ENCODE results near the gene TMA7B.

The TMA7B gene

DNA sequence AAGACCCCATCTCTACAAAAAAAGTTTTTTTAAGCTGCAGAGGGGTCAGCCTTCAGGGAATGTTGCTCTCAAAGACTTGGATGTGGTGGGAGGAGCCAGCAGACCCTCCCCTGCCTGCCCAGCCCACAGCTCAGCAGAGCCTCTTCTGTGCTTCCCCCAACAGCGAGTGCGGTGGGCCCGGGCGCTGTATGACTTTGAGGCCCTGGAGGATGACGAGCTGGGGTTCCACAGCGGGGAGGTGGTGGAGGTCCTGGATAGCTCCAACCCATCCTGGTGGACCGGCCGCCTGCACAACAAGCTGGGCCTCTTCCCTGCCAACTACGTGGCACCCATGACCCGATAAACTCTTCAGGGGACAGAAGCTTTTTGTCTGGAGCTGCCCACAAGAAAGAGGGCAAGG, 10.5 kb downstream of the TMA7B start:
- no peak for ATAC-seq (ENCODE audit: low read depth)
- H3K9me3 Mint-ChIP-seq = no peaks in the 10 kb centered on the region
- H3K4me3 Mint-ChIP-seq = no peak overlapping the region
- no peak for DNase-seq (ENCODE audit: low spot score in 2 of 2)
- H3K27ac Mint-ChIP-seq = no peak overlapping the region
- H3K4me1 Mint-ChIP-seq = no peaks in the 10 kb centered on the region
- H3K27me3 Mint-ChIP-seq = peaks cover 7% of the 10 kb centered on the region
- H3K36me3 Mint-ChIP-seq = peaks cover 28% of the 10 kb centered on the region

DNA sequence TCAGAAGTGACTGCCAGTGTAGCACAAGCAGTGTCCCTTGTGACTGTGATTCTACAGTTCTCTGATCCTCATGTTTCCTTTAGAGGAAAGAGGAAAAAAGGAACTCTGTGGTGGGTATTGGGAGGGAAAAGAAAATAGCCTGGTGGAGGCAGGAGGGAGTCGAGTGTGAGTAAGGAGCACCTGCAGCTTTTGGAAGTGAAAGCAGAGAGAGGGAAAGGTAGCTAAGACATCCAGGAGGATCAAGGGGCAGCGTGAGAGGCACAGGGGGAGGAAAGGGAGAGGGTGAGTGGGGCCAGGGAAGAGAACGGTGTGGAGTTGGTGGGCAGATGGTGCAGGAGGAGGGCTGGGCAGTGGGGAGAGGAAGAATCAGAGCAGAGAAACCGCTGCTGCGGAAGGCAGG, 12.4 kb downstream of the TMA7B start:
- Mint-ChIP-seq H3K36me3 (peaks cover 24% of the 10 kb centered on the region), H3K4me3 (no peak overlapping the region), H3K27me3 (peaks cover 10% of the 10 kb centered on the region), H3K27ac (no peak overlapping the region), H3K4me1 (no peaks in the 10 kb centered on the region), H3K9me3 (no peaks in the 10 kb centered on the region)
- DNase-seq (ENCODE audit: low spot score in 2 of 2) (no peak), ATAC-seq (ENCODE audit: low read depth) (no peak)

DNA sequence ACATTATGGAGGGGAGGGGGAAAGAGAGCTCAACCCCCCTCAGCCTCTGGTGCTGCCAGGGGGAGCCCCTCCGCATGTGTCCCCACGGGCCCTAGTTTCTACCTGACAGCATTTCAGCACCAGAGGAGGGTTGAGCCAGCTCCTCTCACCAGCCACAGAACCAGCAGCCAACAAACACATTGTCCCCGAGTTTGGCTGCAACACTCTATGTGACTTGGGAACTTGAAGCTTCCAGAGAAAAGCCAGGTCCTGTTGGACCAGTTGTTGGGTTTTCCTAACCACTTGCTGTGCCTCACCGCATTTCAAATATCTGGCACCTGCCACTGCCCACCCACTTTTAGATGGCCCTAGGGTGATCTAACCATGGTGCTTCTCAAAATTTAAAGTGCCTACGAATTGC, 13.5 kb downstream of the TMA7B start:
- Mint-ChIP-seq H3K4me3 (no peak overlapping the region), H3K9me3 (no peaks in the 10 kb centered on the region), H3K36me3 (peaks cover 22% of the 10 kb centered on the region), H3K27ac (no peak overlapping the region), H3K27me3 (peaks cover 12% of the 10 kb centered on the region), H3K4me1 (no peaks in the 10 kb centered on the region)
- DNase-seq (ENCODE audit: low spot score in 2 of 2) (no peak), ATAC-seq (ENCODE audit: low read depth) (no peak)

DNA sequence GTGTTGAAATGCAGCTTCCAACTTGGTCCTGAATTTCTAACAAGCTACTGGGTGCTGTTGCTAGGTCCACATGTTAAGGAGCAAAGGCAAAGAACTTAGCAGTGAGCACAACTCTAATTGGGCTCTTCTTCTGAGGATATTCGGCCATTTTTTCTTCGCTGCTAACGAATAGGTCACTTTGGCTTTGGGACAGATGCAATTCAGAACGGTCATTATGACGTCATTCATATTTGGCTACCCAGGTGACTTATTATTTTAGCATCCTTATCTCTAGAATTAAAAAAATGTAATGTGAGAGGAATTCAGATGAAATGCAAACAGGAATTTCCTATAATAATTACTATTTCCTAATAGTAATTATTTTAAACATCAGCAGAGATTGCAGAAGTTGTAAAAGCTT, 13.9 kb downstream of the TMA7B start:
- no peak overlapping the region for H3K4me3 Mint-ChIP-seq
- H3K36me3 Mint-ChIP-seq = peaks cover 19% of the 10 kb centered on the region
- H3K27me3 Mint-ChIP-seq = peaks cover 16% of the 10 kb centered on the region
- DNase-seq (ENCODE audit: low spot score in 2 of 2) = no peak
- no peaks in the 10 kb centered on the region for H3K9me3 Mint-ChIP-seq
- H3K4me1 Mint-ChIP-seq = no peaks in the 10 kb centered on the region
- no peak overlapping the region for H3K27ac Mint-ChIP-seq
- ATAC-seq (ENCODE audit: low read depth) = no peak

DNA sequence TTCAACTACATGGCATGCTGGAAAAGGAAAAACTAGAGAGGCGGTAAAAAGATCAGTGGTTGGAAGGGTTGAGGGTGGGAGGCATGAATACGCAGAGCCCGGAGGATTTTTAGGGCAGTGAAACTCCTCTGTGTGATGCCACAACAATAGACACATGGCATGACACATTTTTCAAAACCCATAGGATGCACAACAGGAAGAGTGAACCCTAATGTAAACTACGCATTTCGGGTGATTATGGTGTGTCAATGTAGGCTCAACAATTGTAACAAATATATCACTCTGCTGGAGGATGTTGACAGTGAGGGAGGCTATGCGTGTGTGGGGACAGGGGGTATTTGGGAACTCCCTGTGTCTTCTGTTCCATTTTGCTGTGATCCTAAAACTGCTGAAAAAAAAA, 18.9 kb downstream of the TMA7B start:
- no peak overlapping the region for H3K4me3 Mint-ChIP-seq
- H3K36me3 Mint-ChIP-seq = peaks cover 4% of the 10 kb centered on the region
- no peaks in the 10 kb centered on the region for H3K9me3 Mint-ChIP-seq
- ATAC-seq (ENCODE audit: low read depth) (no peak), DNase-seq (ENCODE audit: low spot score in 2 of 2) (no peak)
- H3K4me1 Mint-ChIP-seq = no peaks in the 10 kb centered on the region
- H3K27me3 Mint-ChIP-seq = peaks cover 22% of the 10 kb centered on the region
- no peak overlapping the region for H3K27ac Mint-ChIP-seq

DNA sequence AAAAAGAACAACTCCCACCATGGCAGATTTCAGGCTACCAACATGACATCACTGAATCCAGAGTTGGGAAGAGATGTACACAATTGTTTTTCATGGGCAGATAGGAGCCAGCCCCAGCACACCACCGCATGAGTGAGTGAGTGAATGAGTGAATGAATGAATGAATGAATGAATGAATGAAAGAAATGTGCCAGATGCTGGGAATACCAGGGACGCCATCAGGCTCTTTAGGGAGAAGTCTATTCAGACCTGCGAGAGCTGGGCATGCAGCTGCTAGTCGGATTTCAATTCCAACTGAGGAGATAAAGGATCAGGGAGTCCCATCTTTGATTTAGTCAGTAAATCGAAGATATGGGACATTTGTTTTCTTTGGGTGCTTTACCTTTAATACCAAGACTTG, 19.3 kb downstream of the TMA7B start:
- DNase-seq (ENCODE audit: low spot score in 2 of 2) (no peak), ATAC-seq (ENCODE audit: low read depth) (no peak)
- Mint-ChIP-seq H3K4me3 (no peak overlapping the region), H3K4me1 (no peaks in the 10 kb centered on the region), H3K27me3 (peaks cover 22% of the 10 kb centered on the region), H3K36me3 (peaks cover 4% of the 10 kb centered on the region), H3K9me3 (no peaks in the 10 kb centered on the region), H3K27ac (no peak overlapping the region)

DNA sequence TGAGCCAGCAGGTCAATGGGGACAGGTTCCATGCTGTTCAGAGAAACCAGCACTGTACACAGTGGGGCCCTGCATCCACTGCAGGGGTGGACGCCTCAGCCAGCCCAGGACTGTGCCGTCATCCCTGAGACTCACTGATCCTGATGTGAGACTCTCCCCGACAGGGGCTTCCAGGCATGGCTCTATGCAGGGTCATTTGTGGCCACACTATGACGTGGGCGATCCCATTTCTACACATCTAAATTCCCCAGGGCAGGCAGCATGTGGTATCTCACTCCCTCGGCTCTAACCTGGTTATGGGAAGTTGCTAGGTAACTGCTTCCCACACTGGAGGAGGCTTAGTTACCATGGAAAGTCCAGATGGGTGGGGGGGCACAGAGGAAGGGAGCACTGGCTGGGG, 20.4 kb downstream of the TMA7B start:
- ATAC-seq (ENCODE audit: low read depth) (no peak), DNase-seq (ENCODE audit: low spot score in 2 of 2) (no peak)
- H3K27ac Mint-ChIP-seq = no peak overlapping the region
- no peaks in the 10 kb centered on the region for H3K9me3 Mint-ChIP-seq
- H3K4me3 Mint-ChIP-seq = no peak overlapping the region
- peaks cover 3% of the 10 kb centered on the region for H3K36me3 Mint-ChIP-seq
- no peaks in the 10 kb centered on the region for H3K4me1 Mint-ChIP-seq
- H3K27me3 Mint-ChIP-seq = peaks cover 27% of the 10 kb centered on the region

DNA sequence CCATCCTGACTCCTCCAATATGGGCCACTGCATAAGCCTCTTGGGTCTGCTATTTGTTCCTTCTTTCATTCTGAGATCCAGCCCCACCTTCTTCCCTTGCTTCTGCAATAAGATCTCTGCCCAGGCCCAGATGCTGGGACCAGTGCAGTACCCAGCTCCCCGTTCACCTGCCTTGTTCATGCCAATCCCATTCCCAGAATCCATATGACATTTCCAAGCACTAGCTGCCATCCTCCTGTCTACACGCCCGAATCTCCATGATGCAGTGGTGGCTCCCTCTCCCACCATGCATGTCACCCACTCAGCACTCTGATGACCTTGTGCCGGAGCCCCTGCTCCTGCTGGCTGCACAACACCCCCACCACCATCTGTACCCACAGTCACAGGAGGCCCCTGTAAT, 23.1 kb downstream of the TMA7B start:
- no peak overlapping the region for H3K27ac Mint-ChIP-seq
- H3K27me3 Mint-ChIP-seq = peaks cover 32% of the 10 kb centered on the region

DNA sequence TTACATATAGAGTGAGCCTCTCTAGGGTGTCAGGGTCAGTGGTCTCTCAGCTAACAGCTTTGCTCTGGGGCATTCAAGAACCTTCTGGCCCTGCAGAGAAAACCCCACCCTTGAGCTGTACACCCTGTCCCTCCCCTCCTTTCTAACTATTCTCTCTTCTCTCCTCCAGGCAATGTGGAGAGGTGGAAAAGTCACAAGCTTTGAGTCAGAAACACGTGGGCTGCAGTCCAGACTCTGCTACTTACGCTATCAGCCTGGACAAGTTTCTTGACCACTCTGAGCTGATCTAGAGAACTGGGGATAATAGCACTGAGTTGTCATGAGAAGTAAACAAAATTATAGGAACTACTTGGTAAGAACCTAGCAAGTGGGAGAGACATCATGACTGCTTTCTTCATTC, 23.8 kb downstream of the TMA7B start:
- peaks cover 32% of the 10 kb centered on the region for H3K27me3 Mint-ChIP-seq
- no peaks in the 10 kb centered on the region for H3K4me1 Mint-ChIP-seq
- H3K27ac Mint-ChIP-seq = no peak overlapping the region
- H3K36me3 Mint-ChIP-seq = peaks cover 3% of the 10 kb centered on the region
- H3K9me3 Mint-ChIP-seq = no peaks in the 10 kb centered on the region
- no peak overlapping the region for H3K4me3 Mint-ChIP-seq
- ATAC-seq (ENCODE audit: low read depth) = no peak
- DNase-seq (ENCODE audit: low spot score in 2 of 2) = no peak

More for the DNA sequence above, 23.1 kb downstream of the TMA7B start:
- Mint-ChIP-seq H3K4me3 (no peak overlapping the region), H3K9me3 (no peaks in the 10 kb centered on the region), H3K4me1 (no peaks in the 10 kb centered on the region), H3K36me3 (peaks cover 3% of the 10 kb centered on the region)
- DNase-seq (ENCODE audit: low spot score in 2 of 2) (no peak), ATAC-seq (ENCODE audit: low read depth) (no peak)

DNA sequence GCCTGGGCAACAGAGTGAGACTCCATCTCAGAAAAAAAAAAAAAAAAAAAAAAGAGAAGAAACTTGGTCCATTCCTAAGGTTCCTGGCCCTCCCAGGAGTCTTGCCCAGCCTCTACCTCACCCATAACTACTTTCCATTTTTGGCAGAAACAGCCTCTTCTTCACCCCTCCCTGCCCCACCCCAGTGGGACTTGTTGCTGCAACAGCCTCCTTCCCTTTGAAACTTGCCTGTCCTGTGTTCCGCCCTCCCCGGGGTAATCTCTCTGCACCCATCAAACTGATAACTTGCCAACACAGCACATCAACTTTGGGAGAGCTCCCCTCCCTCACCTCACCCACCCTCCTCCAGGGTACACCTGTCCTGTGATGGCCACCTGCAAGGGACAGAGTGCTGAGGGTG, 24.5 kb downstream of the TMA7B start:
- no peak for DNase-seq (ENCODE audit: low spot score in 2 of 2)
- Mint-ChIP-seq H3K4me1 (no peaks in the 10 kb centered on the region), H3K27me3 (peaks cover 31% of the 10 kb centered on the region), H3K9me3 (no peaks in the 10 kb centered on the region), H3K36me3 (peaks cover 3% of the 10 kb centered on the region), H3K4me3 (no peak overlapping the region), H3K27ac (no peak overlapping the region)
- no peak for ATAC-seq (ENCODE audit: low read depth)

DNA sequence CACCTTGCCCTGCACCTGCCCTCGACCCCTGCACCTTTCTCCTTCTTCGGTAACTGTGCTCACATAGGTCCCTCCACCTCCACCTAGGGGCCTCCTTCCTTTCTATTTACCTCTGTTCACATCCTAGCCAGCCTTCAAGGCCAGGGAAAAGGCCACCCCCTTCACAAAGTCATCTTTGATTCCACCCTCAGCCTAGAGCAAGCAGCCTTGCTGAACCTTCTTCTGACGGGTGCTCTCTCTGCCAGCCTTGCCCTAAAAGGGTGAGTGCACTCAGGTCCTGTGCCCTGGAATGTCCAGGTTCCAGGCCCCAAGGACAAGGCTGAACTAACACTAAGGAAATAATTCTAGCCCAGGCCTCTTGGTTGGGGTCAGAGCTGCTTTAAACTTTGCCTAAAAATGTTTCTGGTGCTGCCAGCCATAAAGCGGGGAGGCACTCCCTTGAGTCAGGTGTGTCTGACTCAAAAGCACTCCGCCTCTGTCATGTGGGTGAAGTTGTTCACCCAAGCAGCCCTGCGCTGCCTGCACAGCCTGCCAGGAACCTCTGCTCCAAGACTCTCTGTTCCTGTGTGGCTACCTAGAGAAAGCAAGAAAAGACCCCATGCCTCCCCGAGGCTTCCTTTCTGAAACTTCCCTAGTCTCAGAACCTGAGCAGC, 25.3 kb downstream of the TMA7B start:
- H3K36me3 Mint-ChIP-seq = peaks cover 3% of the 10 kb centered on the region
- no peaks in the 10 kb centered on the region for H3K4me1 Mint-ChIP-seq
- ATAC-seq (ENCODE audit: low read depth) (no peak), DNase-seq (ENCODE audit: low spot score in 2 of 2) (no peak)
- no peak overlapping the region for H3K4me3 Mint-ChIP-seq
- H3K27me3 Mint-ChIP-seq = peaks cover 27% of the 10 kb centered on the region
- no peaks in the 10 kb centered on the region for H3K9me3 Mint-ChIP-seq
- no peak overlapping the region for H3K27ac Mint-ChIP-seq

DNA sequence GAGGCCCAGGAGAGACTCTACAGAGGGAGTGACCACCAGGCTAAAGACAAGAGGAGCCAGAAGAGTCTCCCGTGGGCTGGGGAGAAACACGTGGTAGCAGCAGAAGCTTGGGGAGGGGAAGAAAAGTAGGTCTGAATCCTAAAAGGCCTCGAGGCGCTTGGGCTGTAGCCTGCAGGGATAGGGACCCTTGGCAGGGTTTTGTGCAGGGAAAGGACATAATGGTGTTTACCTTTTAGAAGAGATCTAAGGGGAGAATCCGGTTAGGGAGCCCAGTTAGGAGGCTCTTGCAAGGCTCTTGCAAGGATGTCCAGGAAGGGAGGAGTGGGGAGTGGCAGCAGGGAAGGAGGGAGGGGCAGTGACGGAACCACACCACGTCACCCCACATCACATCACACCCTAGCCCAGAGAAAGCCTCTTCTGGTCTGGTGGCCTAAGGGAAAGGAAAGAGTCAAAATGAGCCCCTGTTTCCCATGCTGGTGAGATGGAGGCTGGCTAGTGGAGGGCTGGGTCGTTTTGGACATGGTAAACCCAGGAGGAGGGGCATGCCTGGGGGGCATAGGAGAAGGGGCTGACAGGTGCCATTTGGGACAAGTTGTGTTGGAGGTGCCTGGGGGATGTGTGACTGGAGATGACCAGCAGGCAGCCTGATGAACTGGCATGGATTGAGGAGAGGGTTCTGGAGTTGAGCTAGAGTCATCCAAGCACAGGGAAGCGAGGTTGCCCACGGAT, 28.4 kb downstream of the TMA7B start:
- Mint-ChIP-seq H3K36me3 (peaks cover 3% of the 10 kb centered on the region), H3K9me3 (no peaks in the 10 kb centered on the region), H3K27ac (no peak overlapping the region), H3K4me1 (no peaks in the 10 kb centered on the region), H3K4me3 (no peak overlapping the region), H3K27me3 (peaks cover 26% of the 10 kb centered on the region)
- no peak for ATAC-seq (ENCODE audit: low read depth)
- DNase-seq (ENCODE audit: low spot score in 2 of 2) = no peak

DNA sequence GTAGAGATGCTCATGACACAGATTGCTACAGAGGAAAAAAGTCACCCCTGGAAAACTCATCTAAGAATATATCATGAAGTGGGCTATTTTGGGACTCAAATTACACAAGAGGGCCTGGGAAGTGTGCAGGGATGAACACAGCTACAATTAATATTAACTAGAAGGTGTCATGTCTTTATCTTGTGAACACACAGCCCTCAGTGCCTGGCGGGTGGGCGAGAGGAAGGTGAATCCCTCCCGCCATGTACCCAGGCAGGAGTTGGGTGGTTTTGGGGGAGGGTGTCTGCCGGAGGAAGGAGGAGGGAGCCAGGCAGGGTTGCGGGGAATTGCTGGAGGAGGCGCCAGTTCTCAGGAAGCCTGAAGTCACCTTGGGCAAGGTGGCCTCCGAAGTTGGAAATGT, 29.4 kb downstream of the TMA7B start:
- H3K36me3 Mint-ChIP-seq = peaks cover 2% of the 10 kb centered on the region
- no peak overlapping the region for H3K27ac Mint-ChIP-seq
- no peaks in the 10 kb centered on the region for H3K9me3 Mint-ChIP-seq
- DNase-seq (ENCODE audit: low spot score in 2 of 2) (no peak), ATAC-seq (ENCODE audit: low read depth) (no peak)
- H3K4me3 Mint-ChIP-seq = no peak overlapping the region
- H3K4me1 Mint-ChIP-seq = no peaks in the 10 kb centered on the region
- H3K27me3 Mint-ChIP-seq = peaks cover 28% of the 10 kb centered on the region

DNA sequence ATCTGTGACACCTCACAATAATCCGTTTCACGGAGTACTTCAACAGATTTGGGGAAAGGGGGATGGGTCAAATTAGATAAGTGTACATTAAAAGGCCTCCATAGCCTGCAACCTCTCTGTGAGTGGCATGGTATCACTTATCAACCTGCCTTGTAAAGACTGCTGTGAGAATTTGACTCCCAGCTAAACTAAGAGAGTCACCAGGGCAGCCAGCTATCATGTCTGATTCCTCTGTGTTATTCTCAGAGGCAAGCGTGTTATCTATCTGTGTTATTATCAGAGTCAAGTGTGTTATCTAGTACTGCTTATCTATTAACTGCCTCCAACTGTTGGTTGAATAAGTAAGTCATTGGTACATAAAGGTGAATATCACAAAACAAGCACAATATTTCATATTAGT, 30.5 kb downstream of the TMA7B start:
- Mint-ChIP-seq H3K27ac (no peak overlapping the region), H3K4me3 (no peak overlapping the region), H3K27me3 (peaks cover 20% of the 10 kb centered on the region), H3K9me3 (no peaks in the 10 kb centered on the region), H3K36me3 (no peaks in the 10 kb centered on the region), H3K4me1 (no peaks in the 10 kb centered on the region)
- ATAC-seq (ENCODE audit: low read depth) = no peak
- DNase-seq (ENCODE audit: low spot score in 2 of 2) = no peak
